Measurements from ENCODE around the gene ITPR3. TPM values are rescaled to one million over a fixed set of nuclear protein-coding genes. Genes with fewer than 3 reads are reported as not detected.

ITPR3 gene
- total RNA-seq, 2 experiments from 2014 or later: 34.8 to 35.1 TPM

DNA sequence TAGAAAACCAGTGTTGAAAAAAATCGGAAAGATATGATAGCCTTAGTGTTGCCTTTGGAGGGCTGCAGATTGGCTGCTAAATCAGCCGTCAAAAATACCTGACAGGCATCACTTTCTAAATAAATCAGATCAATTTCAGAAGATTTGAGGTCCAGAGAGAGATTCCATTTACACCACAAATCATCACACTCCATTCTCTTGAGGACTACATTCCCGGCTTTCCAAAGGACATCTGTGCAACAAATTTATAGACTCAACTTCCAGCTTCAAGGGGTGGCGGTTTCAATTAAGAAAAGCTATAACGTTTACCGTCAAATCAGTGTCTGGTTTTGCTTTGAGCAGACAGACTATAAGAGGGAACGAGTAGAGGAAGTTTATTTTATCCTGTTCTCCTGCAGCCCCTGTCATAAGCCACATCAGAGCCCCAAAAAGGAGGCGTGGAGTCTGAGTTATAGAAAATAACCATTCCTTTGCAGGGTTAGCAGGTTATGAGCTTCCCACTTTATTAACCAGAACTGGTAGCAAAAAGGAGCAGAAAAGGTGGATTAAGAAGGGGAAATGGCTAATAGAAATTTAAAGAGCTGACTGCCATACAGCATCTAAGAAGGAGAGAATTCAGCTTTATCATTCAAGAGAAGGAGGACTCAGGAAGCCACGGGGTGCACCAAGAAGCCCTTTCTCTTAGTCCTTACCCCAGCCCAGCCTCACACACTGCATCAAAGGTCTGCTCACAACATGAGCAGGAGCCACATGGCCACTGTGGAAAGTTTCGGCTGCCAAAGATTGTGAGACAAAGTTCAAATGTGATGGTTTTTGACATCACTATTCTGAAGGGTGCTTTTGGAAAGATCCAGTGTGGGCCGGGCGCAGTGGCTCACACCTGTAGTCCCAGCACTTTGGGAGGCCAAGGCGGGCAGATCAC, 103.2 kb downstream of the ITPR3 start:
- Mint-ChIP-seq H3K27me3 (ENCODE audit: low read depth) (no peaks in the 10 kb centered on the region), H3K4me1 (ENCODE audit: low read depth) (peaks cover 23% of the 10 kb centered on the region), H3K27ac (peak overlapping the region; percentile 2), H3K9me3 (no peaks in the 10 kb centered on the region), H3K4me3 (no peak overlapping the region), H3K36me3 (ENCODE audit: low read depth) (no peaks in the 10 kb centered on the region)
- DNase-seq: peak; percentile 44
- CTCF ChIA-PET: interaction anchor here (1.0 to 3.5 kb wide), 5 partner anchors 13 to 117 kb away, joined by 3 to 24 read pairs (median 5); partner anchors contain the start of gene UQCC2
- intact Hi-C loops (cut with micrococcal nuclease): no loop called here

DNA sequence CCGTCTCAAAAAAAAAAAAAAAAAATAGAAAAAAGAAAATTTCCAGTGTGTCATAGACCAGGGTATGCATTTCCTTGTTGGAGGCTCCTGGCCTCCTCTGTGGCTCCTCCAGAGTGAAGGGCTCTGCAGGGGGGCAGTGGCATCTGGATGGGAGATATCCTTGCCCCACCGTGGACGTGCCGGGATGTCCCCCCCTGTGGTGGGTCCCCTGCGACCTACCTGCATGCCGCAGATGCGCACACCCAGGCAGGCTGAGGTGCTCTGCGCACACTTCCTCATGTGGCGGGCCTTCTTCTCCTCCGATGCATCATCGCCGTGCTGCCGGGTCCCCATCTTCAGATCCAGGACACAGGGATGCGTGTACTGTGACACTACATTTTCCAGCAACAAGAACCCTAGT, 104.1 kb downstream of the ITPR3 start:
- H3K4me3 Mint-ChIP-seq: no peak overlapping the region
- H3K4me1 Mint-ChIP-seq (ENCODE audit: low read depth): peaks cover 23% of the 10 kb centered on the region
- H3K27ac Mint-ChIP-seq: no peak overlapping the region
- intact Hi-C loops (cut with micrococcal nuclease): no loop called here
- no peaks in the 10 kb centered on the region for H3K9me3 Mint-ChIP-seq
- no peak for DNase-seq
- no peaks in the 10 kb centered on the region for H3K36me3 Mint-ChIP-seq (ENCODE audit: low read depth)
- CTCF ChIA-PET: no interaction called here
- H3K27me3 Mint-ChIP-seq (ENCODE audit: low read depth): no peaks in the 10 kb centered on the region

DNA sequence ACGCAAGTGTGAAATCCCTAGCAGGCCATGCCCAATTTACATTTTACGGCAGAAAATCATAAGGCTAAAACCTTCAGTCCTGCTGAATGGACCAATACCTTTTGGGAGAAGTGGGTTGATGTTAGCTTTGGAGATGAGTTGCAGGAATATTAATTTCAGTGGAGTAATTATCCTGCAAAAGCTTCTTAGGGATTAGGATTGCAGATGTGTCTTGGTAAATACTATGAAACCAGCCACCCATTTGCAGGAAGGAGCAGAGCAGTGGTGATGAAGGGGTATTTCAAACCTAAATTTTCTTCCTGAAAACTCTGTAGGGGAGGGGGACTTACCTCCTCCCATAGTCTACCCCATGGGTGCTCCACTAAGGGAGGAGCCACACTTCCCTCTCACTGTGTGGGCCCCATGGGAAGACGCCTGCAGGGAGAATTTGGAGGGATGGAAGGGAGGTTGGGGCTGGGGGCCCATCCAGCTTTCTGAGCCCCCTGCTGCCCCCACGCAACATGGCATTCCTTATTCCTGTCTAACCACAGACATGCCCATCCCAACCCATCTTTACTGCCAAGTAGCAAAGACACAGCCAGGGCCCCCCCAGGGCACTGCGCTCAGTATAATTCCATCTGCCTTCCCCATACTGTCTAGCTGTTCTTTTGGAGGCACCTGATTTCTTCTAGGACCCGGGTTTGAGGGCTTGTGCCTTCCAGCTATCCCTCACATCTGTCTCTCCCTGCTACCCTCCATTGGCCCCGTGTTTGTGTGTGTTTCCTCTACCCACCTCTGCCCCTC, 105.0 kb downstream of the ITPR3 start:
- Mint-ChIP-seq H3K27ac (no peak overlapping the region), H3K9me3 (no peaks in the 10 kb centered on the region), H3K36me3 (ENCODE audit: low read depth) (no peaks in the 10 kb centered on the region), H3K4me1 (ENCODE audit: low read depth) (peaks cover 23% of the 10 kb centered on the region), H3K27me3 (ENCODE audit: low read depth) (no peaks in the 10 kb centered on the region), H3K4me3 (no peak overlapping the region)
- CTCF ChIA-PET: interaction anchor here (0.5 kb wide), 1 partner anchor 72 kb away, joined by 3 read pairs; no protein-coding TSS in a partner anchor
- intact Hi-C loops (cut with micrococcal nuclease): no loop called here
- no peak for DNase-seq

DNA sequence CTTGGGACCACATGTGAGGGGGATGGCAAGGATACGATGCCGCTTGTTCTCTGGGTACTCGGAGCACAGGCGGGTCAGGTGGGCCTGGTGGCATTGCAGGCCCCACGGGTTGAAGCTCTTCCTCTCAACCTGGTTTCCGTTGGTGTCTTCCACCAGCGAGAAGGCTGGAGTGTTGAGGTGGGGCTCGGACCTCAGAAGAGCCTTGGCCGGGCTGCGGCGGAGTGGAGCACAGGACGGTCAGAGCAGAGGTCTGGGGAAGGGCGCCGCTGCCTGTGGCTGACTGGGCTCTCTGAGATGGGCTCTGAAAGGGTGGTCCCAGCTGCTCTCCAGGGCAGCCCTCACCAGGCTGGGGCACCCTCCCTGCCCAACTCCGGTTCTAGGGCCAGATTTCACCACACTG, 105.6 kb downstream of the ITPR3 start:
- peaks cover 23% of the 10 kb centered on the region for H3K4me1 Mint-ChIP-seq (ENCODE audit: low read depth)
- no peaks in the 10 kb centered on the region for H3K27me3 Mint-ChIP-seq (ENCODE audit: low read depth)
- DNase-seq: no peak
- H3K27ac Mint-ChIP-seq: no peak overlapping the region
- no peaks in the 10 kb centered on the region for H3K36me3 Mint-ChIP-seq (ENCODE audit: low read depth)
- intact Hi-C loops (cut with micrococcal nuclease): no loop called here
- no peaks in the 10 kb centered on the region for H3K9me3 Mint-ChIP-seq
- CTCF ChIA-PET: no interaction called here
- no peak overlapping the region for H3K4me3 Mint-ChIP-seq

DNA sequence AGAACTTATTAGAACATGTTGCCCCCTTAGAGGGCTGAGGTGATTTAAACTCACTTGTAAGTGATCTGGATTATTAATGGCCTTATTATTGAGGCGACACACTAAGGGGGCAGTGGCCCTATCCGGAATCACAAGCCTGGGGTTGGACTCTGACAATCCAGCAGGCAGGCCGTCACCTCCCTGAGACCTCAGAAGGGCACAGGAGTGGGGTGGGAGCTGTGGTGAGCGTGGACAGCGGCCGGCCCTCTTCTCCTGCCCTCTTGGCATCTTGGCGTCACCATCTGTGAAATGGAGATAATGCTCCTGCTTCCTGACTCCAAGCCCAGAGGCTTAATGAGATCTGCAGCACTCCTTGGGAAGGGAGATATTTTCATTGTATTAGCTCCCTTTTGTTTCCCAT, 106.0 kb downstream of the ITPR3 start:
- H3K36me3 Mint-ChIP-seq (ENCODE audit: low read depth): no peaks in the 10 kb centered on the region
- no peak overlapping the region for H3K27ac Mint-ChIP-seq
- no peaks in the 10 kb centered on the region for H3K9me3 Mint-ChIP-seq
- H3K4me3 Mint-ChIP-seq: no peak overlapping the region
- intact Hi-C loops (cut with micrococcal nuclease): no loop called here
- H3K4me1 Mint-ChIP-seq (ENCODE audit: low read depth): peaks cover 23% of the 10 kb centered on the region
- CTCF ChIA-PET: no interaction called here
- DNase-seq: no peak
- H3K27me3 Mint-ChIP-seq (ENCODE audit: low read depth): no peaks in the 10 kb centered on the region

DNA sequence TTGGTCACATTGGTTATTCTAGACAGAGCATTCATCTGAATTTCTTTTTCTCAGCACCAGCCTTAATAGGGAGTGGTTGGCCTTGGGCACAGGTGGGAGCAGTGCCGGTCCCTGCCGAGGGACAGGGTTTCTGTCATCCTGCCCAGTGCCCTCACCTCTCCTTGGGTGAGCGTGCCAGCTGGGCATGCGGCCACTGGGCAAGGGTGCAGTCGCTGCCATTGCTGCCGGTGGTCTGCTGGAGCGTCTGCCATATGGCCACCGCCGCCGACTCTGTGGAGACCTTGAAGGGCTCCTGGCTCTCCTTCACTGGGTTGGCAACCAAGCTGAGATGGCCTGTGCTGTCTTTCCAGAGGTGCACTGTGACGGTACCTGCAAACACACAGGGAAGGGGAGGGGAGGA, 106.8 kb downstream of the ITPR3 start:
- Mint-ChIP-seq H3K36me3 (ENCODE audit: low read depth) (no peaks in the 10 kb centered on the region), H3K4me1 (ENCODE audit: low read depth) (peaks cover 23% of the 10 kb centered on the region), H3K27ac (no peak overlapping the region), H3K4me3 (no peak overlapping the region), H3K27me3 (ENCODE audit: low read depth) (no peaks in the 10 kb centered on the region), H3K9me3 (no peaks in the 10 kb centered on the region)
- intact Hi-C loops (cut with micrococcal nuclease): no loop called here
- CTCF ChIA-PET: no interaction called here
- DNase-seq: no peak

DNA sequence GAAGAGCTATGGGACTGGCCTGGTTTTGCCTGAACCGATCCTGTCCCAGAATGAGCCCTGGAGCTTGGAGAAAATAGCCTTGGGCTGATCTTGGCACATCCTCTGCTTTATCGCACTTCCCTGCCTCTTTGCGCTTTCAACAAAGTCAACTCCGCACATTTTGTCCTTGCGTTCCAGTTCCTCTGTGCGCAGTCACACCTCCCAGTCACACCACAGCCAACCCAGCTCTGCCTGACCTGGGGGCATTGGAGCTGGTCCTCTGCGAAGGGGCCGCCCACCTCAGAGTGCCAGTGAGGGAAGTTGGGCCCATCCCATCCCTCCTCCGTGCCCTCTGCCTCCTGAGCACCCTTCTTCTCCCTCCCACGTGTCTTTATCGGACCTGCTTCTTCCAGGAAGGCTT, 107.3 kb downstream of the ITPR3 start:
- Mint-ChIP-seq H3K4me1 (ENCODE audit: low read depth) (peaks cover 18% of the 10 kb centered on the region), H3K4me3 (no peak overlapping the region), H3K27ac (no peak overlapping the region), H3K9me3 (no peaks in the 10 kb centered on the region), H3K27me3 (ENCODE audit: low read depth) (no peaks in the 10 kb centered on the region), H3K36me3 (ENCODE audit: low read depth) (no peaks in the 10 kb centered on the region)
- intact Hi-C loops (cut with micrococcal nuclease): no loop called here
- no peak for DNase-seq
- CTCF ChIA-PET: no interaction called here

DNA sequence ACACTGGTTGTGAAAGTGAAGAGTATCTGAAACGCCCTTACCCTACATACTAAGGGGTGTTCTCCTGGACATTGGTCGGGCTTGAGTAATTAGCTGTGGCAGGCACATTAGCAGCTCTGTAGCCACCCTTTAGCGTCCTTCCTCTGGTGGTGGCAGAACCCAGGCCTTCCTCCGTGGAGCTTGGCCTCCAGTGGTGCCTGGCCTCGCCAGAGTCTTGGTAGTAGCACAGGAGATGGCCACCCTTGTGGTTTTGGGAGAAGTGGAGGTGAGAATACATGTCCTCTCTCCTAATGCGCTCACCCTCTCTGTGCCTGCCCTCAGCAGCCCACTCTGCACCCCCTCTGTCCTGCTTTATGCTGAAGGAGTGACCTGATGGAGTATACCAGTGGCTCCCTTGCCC, 107.9 kb downstream of the ITPR3 start:
- Mint-ChIP-seq H3K4me1 (ENCODE audit: low read depth) (peaks cover 11% of the 10 kb centered on the region), H3K27me3 (ENCODE audit: low read depth) (no peaks in the 10 kb centered on the region), H3K9me3 (no peaks in the 10 kb centered on the region), H3K36me3 (ENCODE audit: low read depth) (no peaks in the 10 kb centered on the region), H3K4me3 (no peak overlapping the region), H3K27ac (no peak overlapping the region)
- CTCF ChIA-PET: no interaction called here
- no peak for DNase-seq
- intact Hi-C loops (cut with micrococcal nuclease): no loop called here

DNA sequence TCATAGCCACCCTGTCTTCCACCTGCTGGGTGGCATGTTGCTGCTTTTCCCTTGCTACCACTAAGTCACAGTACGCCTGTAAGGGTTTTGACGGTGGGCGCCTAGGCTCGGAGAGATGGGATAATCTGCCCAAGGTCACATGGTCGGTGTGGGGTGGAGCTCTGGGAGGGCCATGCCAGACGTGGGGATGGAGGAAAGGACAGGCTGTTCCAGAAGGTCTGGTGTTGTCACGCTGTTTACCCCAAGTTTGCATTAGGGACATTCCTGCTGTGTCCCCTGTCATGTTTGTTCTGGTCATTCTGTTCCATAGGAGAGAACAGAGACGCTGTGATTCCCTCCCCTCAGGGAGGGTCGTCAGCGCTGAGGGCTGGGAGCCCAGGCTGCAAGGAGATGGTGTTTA, 109.5 kb downstream of the ITPR3 start:
- CTCF ChIA-PET: no interaction called here
- no peaks in the 10 kb centered on the region for H3K9me3 Mint-ChIP-seq
- H3K27ac Mint-ChIP-seq: no peak overlapping the region
- H3K4me3 Mint-ChIP-seq: no peak overlapping the region
- H3K4me1 Mint-ChIP-seq (ENCODE audit: low read depth): no peaks in the 10 kb centered on the region
- H3K36me3 Mint-ChIP-seq (ENCODE audit: low read depth): no peaks in the 10 kb centered on the region
- intact Hi-C loops (cut with micrococcal nuclease): no loop called here
- DNase-seq: no peak
- H3K27me3 Mint-ChIP-seq (ENCODE audit: low read depth): no peaks in the 10 kb centered on the region

DNA sequence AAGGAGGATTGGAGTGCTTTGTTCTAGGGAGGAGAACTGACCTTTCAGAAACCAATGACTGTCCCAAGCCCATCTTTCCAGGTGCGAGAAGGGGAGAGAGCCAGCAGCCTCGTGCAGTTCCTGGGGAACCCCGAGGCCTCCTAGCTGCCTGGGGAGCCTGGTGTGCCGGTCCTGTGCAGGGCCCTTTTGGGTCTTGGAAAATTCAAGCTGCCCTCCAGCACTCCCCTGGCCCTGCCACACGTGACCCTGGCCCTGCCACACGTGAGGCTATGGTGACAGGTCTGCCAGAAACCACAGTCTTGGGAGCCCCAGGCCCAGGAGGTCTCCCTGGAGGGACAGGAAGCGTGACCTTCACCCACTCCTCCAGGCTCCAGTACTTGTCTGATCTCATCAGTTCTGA, 109.9 kb downstream of the ITPR3 start:
- no peaks in the 10 kb centered on the region for H3K9me3 Mint-ChIP-seq
- DNase-seq: no peak
- CTCF ChIA-PET: interaction anchor here (0.7 kb wide), 1 partner anchor 42 kb away, joined by 3 read pairs; no protein-coding TSS in a partner anchor
- no peaks in the 10 kb centered on the region for H3K27me3 Mint-ChIP-seq (ENCODE audit: low read depth)
- no peak overlapping the region for H3K4me3 Mint-ChIP-seq
- no peak overlapping the region for H3K27ac Mint-ChIP-seq
- no peaks in the 10 kb centered on the region for H3K4me1 Mint-ChIP-seq (ENCODE audit: low read depth)
- no peaks in the 10 kb centered on the region for H3K36me3 Mint-ChIP-seq (ENCODE audit: low read depth)
- intact Hi-C loops (cut with micrococcal nuclease): no loop called here

DNA sequence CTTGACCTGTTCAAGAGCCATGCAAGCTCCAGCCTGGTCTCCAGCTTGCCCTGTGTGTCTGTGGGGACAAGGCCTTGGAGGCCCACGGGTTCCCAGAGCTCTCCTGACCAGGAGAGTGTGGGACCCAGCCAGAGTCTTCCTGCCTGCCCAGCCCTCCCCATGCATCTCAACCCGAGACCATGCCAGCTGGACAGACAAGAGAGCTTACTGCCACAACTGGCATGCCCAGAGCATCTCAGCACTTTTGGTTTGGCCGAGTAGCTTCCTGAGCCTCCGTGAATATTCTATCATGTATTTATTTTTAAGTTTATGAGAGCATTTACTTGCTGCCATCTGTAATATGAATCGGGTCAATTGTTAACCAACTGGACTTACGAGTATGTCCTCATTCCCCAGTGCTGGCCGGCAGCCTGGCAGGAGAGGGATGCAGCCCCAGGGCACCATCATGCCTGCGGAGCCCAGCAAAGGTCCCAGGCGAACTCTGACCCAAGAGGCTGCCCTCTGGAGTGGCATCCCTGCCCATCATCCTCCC, 110.7 kb downstream of the ITPR3 start:
- Mint-ChIP-seq H3K27me3 (ENCODE audit: low read depth) (no peaks in the 10 kb centered on the region), H3K36me3 (ENCODE audit: low read depth) (no peaks in the 10 kb centered on the region), H3K27ac (no peak overlapping the region), H3K4me1 (ENCODE audit: low read depth) (no peaks in the 10 kb centered on the region), H3K9me3 (no peaks in the 10 kb centered on the region), H3K4me3 (no peak overlapping the region)
- DNase-seq: no peak
- CTCF ChIA-PET: interaction anchor here (0.7 to 1.7 kb wide), 4 partner anchors 20 to 41 kb away, joined by 3 to 4 read pairs (median 3); partner anchors contain the start of gene UQCC2
- intact Hi-C loops (cut with micrococcal nuclease): no loop called here

DNA sequence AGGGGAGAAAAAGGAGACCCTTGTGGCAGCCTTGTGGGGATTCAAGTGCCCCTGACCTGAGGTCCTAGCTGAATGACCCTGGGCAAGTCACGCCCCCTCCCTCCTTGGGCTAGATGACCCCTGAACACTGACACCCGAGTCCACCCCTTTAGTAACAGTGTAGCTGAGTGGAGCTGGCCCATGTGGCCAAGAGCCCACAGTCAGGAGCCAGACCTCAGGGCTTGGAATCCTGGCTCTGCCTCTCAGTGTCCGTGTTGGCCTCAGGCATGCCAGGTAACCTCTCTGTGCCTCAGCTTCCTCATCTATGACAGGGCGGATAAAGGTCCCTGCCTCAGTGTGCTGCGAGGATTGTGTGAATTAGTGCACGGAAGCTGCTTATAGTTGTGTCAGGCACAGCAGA, 111.3 kb downstream of the ITPR3 start:
- no peaks in the 10 kb centered on the region for H3K36me3 Mint-ChIP-seq (ENCODE audit: low read depth)
- H3K9me3 Mint-ChIP-seq: no peaks in the 10 kb centered on the region
- DNase-seq: no peak
- CTCF ChIA-PET: interaction anchor here (0.6 to 1.7 kb wide), 5 partner anchors 12 to 39 kb away, joined by 3 to 4 read pairs (median 3); partner anchors contain the start of gene UQCC2
- H3K27me3 Mint-ChIP-seq (ENCODE audit: low read depth): no peaks in the 10 kb centered on the region
- no peaks in the 10 kb centered on the region for H3K4me1 Mint-ChIP-seq (ENCODE audit: low read depth)
- H3K27ac Mint-ChIP-seq: no peak overlapping the region
- intact Hi-C loops (cut with micrococcal nuclease): no loop called here
- H3K4me3 Mint-ChIP-seq: no peak overlapping the region

Measured in activated naive CD4-positive, alpha-beta T cell treated with anti-CD3 and anti-CD28 coated beads for 36 hours (primary cell).